Hepatocyte (in vitro differentiated cells): ENCODE measurements around the gene NTF4. TPM values are rescaled to one million over a fixed set of nuclear protein-coding genes. Genes with fewer than 3 reads are reported as not detected.
A peak's percentile ranks its signal among the peaks of the same experiment; 100 is the strongest.

Experiments used
- DNase-seq: peaks from one replicate; pipeline ENCODE4 v3.0.0-alpha.2; 2016; ENCODE audit warnings: low spot score
- H2AFZ ChIP-seq: fragments of 200-600 bp; sonication (generic); 2 replicates; pipeline ENCODE4 v1.6.0; 2016; ENCODE audit warnings: antibody characterized with exemption, mild to moderate bottlenecking
- H3K27ac ChIP-seq: fragments of 200-600 bp; sonication (generic); 2 replicates; pipeline ENCODE4 v1.5.1; 2016; ENCODE audit warnings: mild to moderate bottlenecking
- H3K27me3 ChIP-seq: fragments of 200-600 bp; sonication (generic); 2 replicates; pipeline ENCODE4 v1.6.1; 2016
- H3K36me3 ChIP-seq: fragments of 200-600 bp; sonication (generic); replicated peaks from 2 replicates; pipeline ENCODE4 v1.5.1; 2016; ENCODE audit warnings: low read depth; ENCODE audit not compliant: insufficient read depth
- H3K4me1 ChIP-seq: fragments of 200-600 bp; sonication (generic); 2 replicates; pipeline ENCODE4 v1.5.1; 2016; ENCODE audit warnings: mild to moderate bottlenecking, moderate library complexity; ENCODE audit not compliant: insufficient read depth
- H3K4me2 ChIP-seq: fragments of 200-600 bp; sonication (generic); 2 replicates; pipeline ENCODE4 v1.6.0; 2016
- H3K4me3 ChIP-seq: fragments of 200-600 bp; sonication (generic); 2 replicates; pipeline ENCODE4 v1.5.1; 2016; ENCODE audit warnings: mild to moderate bottlenecking
- H3K79me2 ChIP-seq: fragments of 200-600 bp; sonication (generic); 2 replicates; pipeline ENCODE4 v1.6.0; 2017; ENCODE audit warnings: mild to moderate bottlenecking
- H3K9me2 ChIP-seq: fragments of 200-600 bp; sonication (generic); replicated peaks from 2 replicates; pipeline ENCODE4 v1.6.0; 2017; ENCODE audit warnings: mild to moderate bottlenecking; ENCODE audit not compliant: insufficient read depth
- H3K9me3 ChIP-seq: fragments of 200-600 bp; sonication (generic); 2 replicates; pipeline ENCODE4 v1.5.1; 2016; ENCODE audit warnings: low read depth, mild to moderate bottlenecking
- H4K20me1 ChIP-seq: fragments of 200-600 bp; sonication (generic); 2 replicates; pipeline ENCODE4 v1.6.0; 2016; ENCODE audit warnings: mild to moderate bottlenecking; ENCODE audit not compliant: insufficient read depth, poor library complexity, severe bottlenecking
- EZH2 ChIP-seq: fragments of 200-600 bp; sonication (generic); IDR thresholded peaks from 2 replicates; pipeline ENCODE4 v1.6.1; 2016; ENCODE audit warnings: antibody characterized with exemption, mild to moderate bottlenecking, borderline replicate concordance
- EZH2phosphoT487 ChIP-seq: fragments of 200-600 bp; sonication (generic); IDR thresholded peaks from one replicate; pipeline ENCODE4 v1.6.1; 2018; ENCODE audit warnings: antibody characterized with exemption, mild to moderate bottlenecking, low read depth, moderate library complexity; ENCODE audit not compliant: unreplicated experiment, severe bottlenecking
- WGBS: methylation state at CpG from one replicate; pipeline ENCODE4 v1.1.6; 2016; ENCODE audit warnings: low lambda C conversion rate; ENCODE audit errors: missing lambda C conversion rate; 5-methylcytosine and 5-hydroxymethylcytosine counted together
- polyA plus RNA-seq: library from polyadenylated mRNA; unstranded; fragments of >200 nt; fragmentation: Nextera tagmentation; extraction: Ambion mirVana; gene quantifications from 2 replicates; pipeline ENCODE4 v1.2.1, GENCODE V29; 2016
- total RNA-seq: library from RNA; depleted of rRNA; stranded (reverse); fragments of >200 nt; gene quantifications from 2 replicates; pipeline ENCODE4 v1.2.3, GENCODE V29; 2014
- TF ChIP-seq, protein P1 (sequence below): fragments of 200-600 bp; sonication (generic); IDR thresholded peaks from 2 replicates; pipeline ENCODE4 v1.5.1; 2016; ENCODE audit warnings: antibody characterized with exemption, mild to moderate bottlenecking; ENCODE audit not compliant: poor library complexity

The NTF4 gene
- total and polyA plus RNA-seq, 2 experiments from 2014 or later = 2.9 to 6.9 TPM

DNA sequence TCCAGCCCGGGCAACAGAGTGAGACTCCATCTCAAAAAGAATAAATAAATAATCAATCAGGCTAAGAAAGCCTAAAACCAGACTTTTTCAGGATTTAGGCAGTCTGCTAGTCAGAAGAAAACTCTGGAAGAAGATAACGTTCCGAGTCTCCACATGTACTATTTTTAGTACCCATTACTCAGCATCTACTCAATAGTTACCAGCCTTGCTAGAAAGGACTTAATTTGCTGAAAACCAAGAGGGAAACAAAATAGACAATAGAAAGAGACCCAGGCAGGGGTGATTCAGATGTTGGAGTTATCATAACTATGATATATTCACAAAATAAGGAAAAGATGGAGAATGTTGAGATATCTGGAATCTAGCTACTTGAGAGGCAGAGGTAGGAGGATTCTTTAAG is 45.9 kb upstream of the NTF4 start:
- TF ChIP-seq EZH2phosphoT487 = no peak
- no peak for TF ChIP-seq EZH2
- Histone ChIP-seq H3K79me2 (no peaks in the 10 kb centered on the region), H3K27ac (peak overlapping the region; percentile 2), H3K4me1 (peaks cover 5% of the 10 kb centered on the region), H3K36me3 (no peaks in the 10 kb centered on the region), H2AFZ (no peak overlapping the region), H3K9me2 (no peaks in the 10 kb centered on the region), H3K9me3 (no peaks in the 10 kb centered on the region), H3K27me3 (no peaks in the 10 kb centered on the region), H4K20me1 (peaks cover 12% of the 10 kb centered on the region), H3K4me3 (no peak overlapping the region), H3K4me2 (no peak overlapping the region)
- no peak for DNase-seq
- WGBS = 58% methylated on average over 3 of the region's 3 CpGs

DNA sequence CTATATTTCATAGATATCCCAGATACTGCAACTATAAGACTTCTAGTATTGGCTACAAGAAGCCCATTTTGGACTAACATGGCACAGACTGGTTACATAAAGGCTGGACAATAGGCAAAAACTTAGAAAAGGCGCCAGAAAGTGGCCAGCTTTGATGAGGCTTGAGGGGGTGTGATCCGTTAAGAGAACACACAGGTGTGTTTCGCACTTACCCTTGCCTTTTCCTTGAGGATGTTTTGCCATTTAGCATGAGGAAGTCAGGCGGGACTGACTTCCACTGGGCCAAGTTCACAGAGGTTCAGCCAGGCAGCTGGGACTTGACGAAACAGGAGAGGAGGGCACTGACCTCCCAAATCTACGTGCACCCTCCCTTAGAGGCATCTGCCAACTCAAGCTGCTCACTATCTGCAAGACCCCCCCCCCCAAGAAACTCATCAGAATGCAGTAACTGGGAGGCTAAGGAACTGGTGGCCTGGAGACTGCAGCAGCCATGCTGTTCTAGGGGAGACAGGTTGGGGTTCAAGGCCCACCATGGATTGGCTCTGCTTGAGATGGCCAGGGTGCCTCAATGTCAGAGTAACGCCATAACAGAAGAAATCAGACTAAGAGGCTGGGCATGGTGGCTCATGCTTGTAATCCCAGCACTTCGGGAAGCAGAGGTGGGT is 45.1 kb upstream of the NTF4 start:
- H3K4me1 ChIP-seq = peaks cover 5% of the 10 kb centered on the region
- no peaks in the 10 kb centered on the region for H3K27me3 ChIP-seq
- H2AFZ ChIP-seq = no peak overlapping the region
- H3K4me3 ChIP-seq = no peak overlapping the region
- no peaks in the 10 kb centered on the region for H3K36me3 ChIP-seq
- TF ChIP-seq EZH2phosphoT487 = no peak
- no peak for TF ChIP-seq EZH2
- TF ChIP-seq, protein P1, sequence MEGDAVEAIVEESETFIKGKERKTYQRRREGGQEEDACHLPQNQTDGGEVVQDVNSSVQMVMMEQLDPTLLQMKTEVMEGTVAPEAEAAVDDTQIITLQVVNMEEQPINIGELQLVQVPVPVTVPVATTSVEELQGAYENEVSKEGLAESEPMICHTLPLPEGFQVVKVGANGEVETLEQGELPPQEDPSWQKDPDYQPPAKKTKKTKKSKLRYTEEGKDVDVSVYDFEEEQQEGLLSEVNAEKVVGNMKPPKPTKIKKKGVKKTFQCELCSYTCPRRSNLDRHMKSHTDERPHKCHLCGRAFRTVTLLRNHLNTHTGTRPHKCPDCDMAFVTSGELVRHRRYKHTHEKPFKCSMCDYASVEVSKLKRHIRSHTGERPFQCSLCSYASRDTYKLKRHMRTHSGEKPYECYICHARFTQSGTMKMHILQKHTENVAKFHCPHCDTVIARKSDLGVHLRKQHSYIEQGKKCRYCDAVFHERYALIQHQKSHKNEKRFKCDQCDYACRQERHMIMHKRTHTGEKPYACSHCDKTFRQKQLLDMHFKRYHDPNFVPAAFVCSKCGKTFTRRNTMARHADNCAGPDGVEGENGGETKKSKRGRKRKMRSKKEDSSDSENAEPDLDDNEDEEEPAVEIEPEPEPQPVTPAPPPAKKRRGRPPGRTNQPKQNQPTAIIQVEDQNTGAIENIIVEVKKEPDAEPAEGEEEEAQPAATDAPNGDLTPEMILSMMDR = no peak
- no peak overlapping the region for H3K27ac ChIP-seq
- H3K9me3 ChIP-seq = no peaks in the 10 kb centered on the region
- WGBS = 94% methylated on average over 8 of the region's 8 CpGs
- H3K9me2 ChIP-seq = no peaks in the 10 kb centered on the region
- H3K79me2 ChIP-seq = no peaks in the 10 kb centered on the region
- peaks cover 12% of the 10 kb centered on the region for H4K20me1 ChIP-seq
- no peak overlapping the region for H3K4me2 ChIP-seq
- no peak for DNase-seq

GRCh38 chr19:49109051-49109450 is 44.4 kb upstream of the NTF4 start:
- Histone ChIP-seq H3K27me3 (no peaks in the 10 kb centered on the region), H2AFZ (no peak overlapping the region), H3K4me3 (no peak overlapping the region), H3K4me1 (peaks cover 5% of the 10 kb centered on the region), H3K4me2 (no peak overlapping the region), H3K9me3 (no peaks in the 10 kb centered on the region), H3K79me2 (no peaks in the 10 kb centered on the region), H3K36me3 (no peaks in the 10 kb centered on the region), H3K9me2 (no peaks in the 10 kb centered on the region), H3K27ac (no peak overlapping the region), H4K20me1 (peaks cover 12% of the 10 kb centered on the region)
- DNase-seq = no peak
- 76% methylated on average over 5 of the region's 5 CpGs for WGBS
- TF ChIP-seq EZH2phosphoT487 (no peak), EZH2 (no peak)
- TF ChIP-seq, protein P1 = no peak

DNA sequence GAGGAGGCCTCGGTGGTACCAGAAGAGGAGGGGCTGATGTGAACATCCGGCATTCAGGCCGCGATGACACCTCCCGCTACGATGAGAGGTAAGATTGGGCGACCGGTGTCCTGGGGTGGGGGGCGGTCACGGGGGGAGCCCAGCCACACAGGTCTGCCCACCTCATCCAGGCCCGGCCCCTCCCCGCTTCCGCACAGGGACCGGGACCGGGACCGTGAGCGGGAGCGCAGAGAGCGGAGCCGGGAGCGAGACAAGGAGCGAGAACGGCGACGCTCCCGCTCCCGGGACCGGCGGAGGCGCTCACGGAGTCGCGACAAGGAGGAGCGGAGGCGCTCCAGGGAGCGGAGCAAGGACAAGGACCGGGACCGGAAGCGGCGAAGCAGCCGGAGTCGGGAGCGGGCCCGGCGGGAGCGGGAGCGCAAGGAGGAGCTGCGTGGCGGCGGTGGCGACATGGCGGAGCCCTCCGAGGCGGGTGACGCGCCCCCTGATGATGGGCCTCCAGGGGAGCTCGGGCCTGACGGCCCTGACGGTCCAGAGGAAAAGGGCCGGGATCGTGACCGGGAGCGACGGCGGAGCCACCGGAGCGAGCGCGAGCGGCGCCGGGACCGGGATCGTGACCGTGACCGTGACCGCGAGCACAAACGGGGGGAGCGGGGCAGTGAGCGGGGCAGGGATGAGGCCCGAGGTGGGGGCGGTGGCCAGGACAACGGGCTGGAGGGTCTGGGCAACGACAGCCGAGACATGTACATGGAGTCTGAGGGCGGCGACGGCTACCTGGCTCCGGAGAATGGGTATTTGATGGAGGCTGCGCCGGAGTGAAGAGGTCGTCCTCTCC is 43.2 kb upstream of the NTF4 start:
- no peak for DNase-seq
- no peaks in the 10 kb centered on the region for H3K9me2 ChIP-seq
- H3K79me2 ChIP-seq = no peaks in the 10 kb centered on the region
- no peaks in the 10 kb centered on the region for H3K27me3 ChIP-seq
- peaks cover 17% of the 10 kb centered on the region for H4K20me1 ChIP-seq
- no peak for TF ChIP-seq EZH2
- no peak for TF ChIP-seq EZH2phosphoT487
- TF ChIP-seq, protein P1 = no peak
- H3K4me3 ChIP-seq = no peak overlapping the region
- H3K36me3 ChIP-seq = no peaks in the 10 kb centered on the region
- no peak overlapping the region for H2AFZ ChIP-seq
- no peaks in the 10 kb centered on the region for H3K4me1 ChIP-seq
- WGBS = 97% methylated on average over 48 of the region's 93 CpGs
- H3K27ac ChIP-seq = no peak overlapping the region
- H3K4me2 ChIP-seq = no peak overlapping the region
- no peaks in the 10 kb centered on the region for H3K9me3 ChIP-seq
